Erythroblast (primary cell): ENCODE measurements around the gene FBXO42.

ENCODE experiments used
- GATA1 ChIP-seq: IDR thresholded peaks from 2 replicates; pipeline ENCODE4 v1.6.1; 2011; ENCODE audit warnings: low read depth, mild to moderate bottlenecking, control low read depth, low read length, moderate library complexity
- POLR2A ChIP-seq: IDR thresholded peaks from 2 replicates; pipeline ENCODE4 v1.6.1; 2011; ENCODE audit warnings: mild to moderate bottlenecking, low read length

DNA sequence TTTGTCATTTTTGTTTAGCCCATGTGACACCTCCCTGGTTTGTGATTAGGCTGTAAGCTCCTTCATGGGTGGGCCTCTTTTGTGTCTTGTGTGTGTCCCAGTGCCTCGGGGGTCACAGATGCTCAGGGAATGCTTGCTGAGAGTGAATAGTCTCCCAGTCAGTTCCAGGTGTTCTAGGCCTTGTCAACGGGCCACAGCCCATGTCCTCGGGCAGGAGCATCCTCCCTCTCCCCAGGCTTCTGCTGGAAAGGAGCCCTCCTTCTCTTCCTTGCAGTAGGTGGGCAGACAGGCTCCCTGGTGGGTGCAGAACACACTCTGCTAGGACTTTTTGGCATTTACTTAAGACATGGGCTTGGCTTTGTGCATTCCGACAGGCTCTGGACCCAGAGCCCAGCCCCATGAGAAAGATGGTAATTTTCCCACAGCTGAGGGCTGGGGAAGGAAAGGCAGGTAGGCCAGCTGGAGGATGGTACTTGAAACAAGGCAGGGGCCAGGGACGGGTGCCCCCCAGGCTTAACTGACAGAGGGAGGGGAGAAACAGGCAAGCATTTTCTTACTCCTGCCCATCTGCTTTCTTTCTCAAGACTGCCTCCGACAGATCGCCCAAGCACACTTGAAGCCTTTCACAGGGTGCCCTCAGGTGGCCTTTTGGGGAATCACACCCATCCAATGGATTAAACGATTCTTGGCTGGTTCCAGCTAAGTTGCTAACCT is 108.2 kb downstream of the FBXO42 start:
- TF ChIP-seq POLR2A (no peak), GATA1 (no peak)
